A549 (cell line): ENCODE measurements around the gene CDRT15.

Experiments used
- BHLHE40 ChIP-seq: IDR thresholded peaks from 2 replicates; pipeline ENCODE4 v1.6.1; 2012; ENCODE audit warnings: low read depth, low read length, inconsistent platforms
- CEBPB ChIP-seq, 2 experiments: fragments of >200 bp in 1 of 2; sonication (Bioruptor Twin) in 1 of 2; formaldehyde crosslinking in 1 of 2; IDR thresholded peaks; 2 replicates each; pipeline ENCODE4 v1.6.1; 2012 to 2016
- EHMT2 ChIP-seq: fragments of 200-600 bp; sonication (generic); IDR thresholded peaks from 2 replicates; pipeline ENCODE4 v1.6.1; 2016; ENCODE audit warnings: antibody characterized with exemption, low read depth, mild to moderate bottlenecking, moderate library complexity
- ESRRA ChIP-seq: fragments of 150-350 bp; IDR thresholded peaks from 2 replicates; pipeline ENCODE4 v1.6.1; 2014; ENCODE audit warnings: mild to moderate bottlenecking, low read length, borderline replicate concordance
- HDAC2 ChIP-seq: fragments of 200-600 bp; sonication (generic); IDR thresholded peaks from 2 replicates; pipeline ENCODE4 v1.6.1; 2016
- JUN ChIP-seq, 2 experiments: fragments of >200 bp; sonication (Bioruptor Twin); formaldehyde crosslinking; IDR thresholded peaks; 2 replicates in 1 of 2; 3 replicates in 1 of 2; pipeline ENCODE4 v1.6.1; 2016 to 2017
- KDM1A ChIP-seq: fragments of 200-600 bp; sonication (generic); IDR thresholded peaks from 2 replicates; pipeline ENCODE4 v1.6.1; 2016; ENCODE audit warnings: low read depth, mild to moderate bottlenecking
- POLR2A ChIP-seq: IDR thresholded peaks from 2 replicates; pipeline ENCODE4 v1.6.1; 2012; ENCODE audit warnings: mild to moderate bottlenecking, low read length
- RAD21 ChIP-seq, 2 experiments: fragments of >200 bp in 1 of 2; sonication (Bioruptor Twin) in 1 of 2; formaldehyde crosslinking in 1 of 2; IDR thresholded peaks in 1 of 2; conservative IDR thresholded peaks in 1 of 2; 2 replicates in 1 of 2; 3 replicates in 1 of 2; pipeline ENCODE4 v1.6.1; 2012 to 2018; ENCODE audit warnings: inconsistent platforms in 1 of 2
- SREBF2 ChIP-seq: fragments of 450-650 bp; IDR thresholded peaks from 2 replicates; pipeline ENCODE4 v1.6.1; 2014; ENCODE audit warnings: mild to moderate bottlenecking, moderate library complexity
- ZC3H11A ChIP-seq: fragments of 450-650 bp; IDR thresholded peaks from 2 replicates; pipeline ENCODE4 v1.6.1; 2014; ENCODE audit warnings: antibody characterized with exemption, mild to moderate bottlenecking
- TF ChIP-seq, protein P1 (sequence below): fragments of >200 bp; sonication (Bioruptor Twin); formaldehyde crosslinking; IDR thresholded peaks from 3 replicates; pipeline ENCODE4 v1.5.1; 2016
- TF ChIP-seq, protein P2 (sequence below): IDR thresholded peaks from 2 replicates; pipeline ENCODE4 v1.6.1; 2012
- TF ChIP-seq, protein P3 (sequence below): fragments of 450-650 bp; IDR thresholded peaks from 2 replicates; pipeline ENCODE4 v1.6.1; 2014; ENCODE audit warnings: antibody characterized with exemption

GRCh38 chr17:14196377-14196997 lies 40.2 kb downstream of the CDRT15 start:
- no peak for TF ChIP-seq EHMT2
- TF ChIP-seq, protein P1, sequence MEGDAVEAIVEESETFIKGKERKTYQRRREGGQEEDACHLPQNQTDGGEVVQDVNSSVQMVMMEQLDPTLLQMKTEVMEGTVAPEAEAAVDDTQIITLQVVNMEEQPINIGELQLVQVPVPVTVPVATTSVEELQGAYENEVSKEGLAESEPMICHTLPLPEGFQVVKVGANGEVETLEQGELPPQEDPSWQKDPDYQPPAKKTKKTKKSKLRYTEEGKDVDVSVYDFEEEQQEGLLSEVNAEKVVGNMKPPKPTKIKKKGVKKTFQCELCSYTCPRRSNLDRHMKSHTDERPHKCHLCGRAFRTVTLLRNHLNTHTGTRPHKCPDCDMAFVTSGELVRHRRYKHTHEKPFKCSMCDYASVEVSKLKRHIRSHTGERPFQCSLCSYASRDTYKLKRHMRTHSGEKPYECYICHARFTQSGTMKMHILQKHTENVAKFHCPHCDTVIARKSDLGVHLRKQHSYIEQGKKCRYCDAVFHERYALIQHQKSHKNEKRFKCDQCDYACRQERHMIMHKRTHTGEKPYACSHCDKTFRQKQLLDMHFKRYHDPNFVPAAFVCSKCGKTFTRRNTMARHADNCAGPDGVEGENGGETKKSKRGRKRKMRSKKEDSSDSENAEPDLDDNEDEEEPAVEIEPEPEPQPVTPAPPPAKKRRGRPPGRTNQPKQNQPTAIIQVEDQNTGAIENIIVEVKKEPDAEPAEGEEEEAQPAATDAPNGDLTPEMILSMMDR = no peak
- TF ChIP-seq ZC3H11A = no peak
- TF ChIP-seq, protein P2, sequence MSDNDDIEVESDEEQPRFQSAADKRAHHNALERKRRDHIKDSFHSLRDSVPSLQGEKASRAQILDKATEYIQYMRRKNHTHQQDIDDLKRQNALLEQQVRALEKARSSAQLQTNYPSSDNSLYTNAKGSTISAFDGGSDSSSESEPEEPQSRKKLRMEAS = no peak
- TF ChIP-seq ESRRA = no peak
- no peak for TF ChIP-seq CEBPB (IDR thresholded peaks at IDR 0.05)
- TF ChIP-seq JUN (IDR thresholded peaks at IDR 0.05) = no peak
- TF ChIP-seq, protein P3, sequence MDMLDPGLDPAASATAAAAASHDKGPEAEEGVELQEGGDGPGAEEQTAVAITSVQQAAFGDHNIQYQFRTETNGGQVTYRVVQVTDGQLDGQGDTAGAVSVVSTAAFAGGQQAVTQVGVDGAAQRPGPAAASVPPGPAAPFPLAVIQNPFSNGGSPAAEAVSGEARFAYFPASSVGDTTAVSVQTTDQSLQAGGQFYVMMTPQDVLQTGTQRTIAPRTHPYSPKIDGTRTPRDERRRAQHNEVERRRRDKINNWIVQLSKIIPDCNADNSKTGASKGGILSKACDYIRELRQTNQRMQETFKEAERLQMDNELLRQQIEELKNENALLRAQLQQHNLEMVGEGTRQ = no peak
- TF ChIP-seq POLR2A = no peak
- no peak for TF ChIP-seq SREBF2
- TF ChIP-seq HDAC2 = no peak
- no peak for TF ChIP-seq BHLHE40
- TF ChIP-seq KDM1A = no peak
- no peak for TF ChIP-seq RAD21 (conservative IDR thresholded peaks at IDR 0.05 in 1 of 2, IDR thresholded peaks at IDR 0.05 in 1 of 2)
